GM12878 (cell line): ENCODE data around the gene ATP6V1A. TPM values are rescaled to one million over a fixed set of nuclear protein-coding genes. Genes with fewer than 3 reads are reported as not detected.
A peak's percentile ranks its signal among the peaks of the same experiment; 100 is the strongest.

Experiments used
- ATAC-seq: fragments of 200-7000 bp; cut with Tn5 transposase; 3 replicates; pipeline ENCODE4 v1.9.1; 2020; ENCODE audit warnings: mild to moderate bottlenecking, moderate library complexity
- BruUV-seq: library from RNA; stranded (reverse); fragments of 400-500 nt; replicated peaks from 2 replicates; lab custom pipeline; 2021; lab: Mats Ljungman, UMichigan
- CTCF ChIA-PET: fragments of 300-600 bp; sonication (Branson Sonifier 250); formaldehyde crosslinking; extraction: SDS; loops from one replicate; lab custom pipeline; 2021; ENCODE audit warnings: inconsistent platforms; lab: Yijun Ruan, JAX
- POLR2A ChIA-PET: fragments of 350-600 bp; formaldehyde crosslinking; extraction: SDS; loops from one replicate; lab custom pipeline; 2021; ENCODE audit warnings: inconsistent platforms; lab: Charles Lee
- RAD21 ChIA-PET: fragments of 300-600 bp; sonication (Branson Sonifier 250); formaldehyde crosslinking; loops from one replicate; lab custom pipeline; 2023; ENCODE audit warnings: antibody characterized with exemption; ENCODE audit not compliant: unreplicated experiment; lab: Charles Lee
- SMC1A ChIA-PET: fragments of 300-600 bp; sonication (Branson Sonifier 250); formaldehyde crosslinking; loops from one replicate; lab custom pipeline; 2023; ENCODE audit not compliant: unreplicated experiment, uncharacterized antibody; lab: Charles Lee
- DNase-seq: peaks from one replicate; pipeline ENCODE4 v3.0.0-alpha.2; 2011; ENCODE audit warnings: low read depth, low spot score
- FAIRE-seq: peaks from 3 replicates; lab custom pipeline; 2011; peaks lifted over from hg19 to GRCh38; lab: Jason Lieb, UNC
- H2AFZ ChIP-seq: 2 replicates; pipeline ENCODE4 v1.6.0; 2011; ENCODE audit warnings: low read depth, low read length, control low read depth; ENCODE audit not compliant: control insufficient read depth
- H3K27ac ChIP-seq: 2 replicates; pipeline ENCODE4 v1.5.1; 2011; ENCODE audit warnings: control low read depth; ENCODE audit not compliant: control insufficient read depth, insufficient read depth
- H3K27me3 ChIP-seq, 2 experiments: replicated peaks in 1 of 2; 2 replicates each; pipeline versions ENCODE4 v1.6.0 to v1.6.1; 2011; ENCODE audit warnings: low read length in 1 of 2; ENCODE audit not compliant: control insufficient read depth in 2 of 2, insufficient read depth in 2 of 2
- H3K36me3 ChIP-seq, 2 experiments: 2 replicates each; pipeline ENCODE4 v1.5.1; 2011; ENCODE audit warnings: low read length in 1 of 2; ENCODE audit not compliant: control insufficient read depth in 2 of 2, insufficient read depth in 2 of 2
- H3K4me1 ChIP-seq: 2 replicates; pipeline ENCODE4 v1.6.1; 2011; ENCODE audit warnings: mild to moderate bottlenecking, low read length, moderate library complexity, mixed read lengths; ENCODE audit not compliant: control insufficient read depth, insufficient read depth
- H3K4me2 ChIP-seq: 2 replicates; pipeline ENCODE4 v1.6.0; 2011; ENCODE audit warnings: control low read depth; ENCODE audit not compliant: control insufficient read depth, insufficient read depth
- H3K4me3 ChIP-seq: fragments of 200-600 bp; sonication (generic); 2 replicates; pipeline ENCODE4 v1.5.1; 2016
- H3K79me2 ChIP-seq: 2 replicates; pipeline ENCODE4 v1.6.0; 2011; ENCODE audit warnings: low read length; ENCODE audit not compliant: control insufficient read depth, insufficient read depth
- H3K9ac ChIP-seq: 2 replicates; pipeline ENCODE4 v1.8.0; 2011; ENCODE audit warnings: low read length, control low read depth, mixed read lengths; ENCODE audit not compliant: control insufficient read depth, insufficient read depth
- H3K9me3 ChIP-seq: replicated peaks from 3 replicates; pipeline ENCODE4 v1.5.1; 2011; ENCODE audit warnings: mild to moderate bottlenecking, low read length; ENCODE audit not compliant: control insufficient read depth, insufficient read depth
- H4K20me1 ChIP-seq: 2 replicates; pipeline ENCODE4 v1.6.0; 2011; ENCODE audit not compliant: control insufficient read depth, insufficient read depth
- LARP7 ChIP-seq: fragments of 450-650 bp; IDR thresholded peaks from 2 replicates; pipeline ENCODE4 v1.6.1; 2017; ENCODE audit warnings: mild to moderate bottlenecking
- MTA3 ChIP-seq: IDR thresholded peaks from 2 replicates; pipeline ENCODE4 v1.6.1; 2012; ENCODE audit warnings: low read length, inconsistent platforms, borderline replicate concordance
- NR2F1 ChIP-seq: fragments of 450-650 bp; conservative IDR thresholded peaks from 2 replicates; pipeline ENCODE4 v1.6.1; 2017; ENCODE audit warnings: mild to moderate bottlenecking
- POLR2AphosphoS2 ChIP-seq: IDR thresholded peaks from 2 replicates; pipeline ENCODE4 v1.6.1; 2011; ENCODE audit warnings: low read depth, mild to moderate bottlenecking, low read length, improper control_type of control experiment, moderate library complexity
- PRDM15 ChIP-seq: fragments of 450-650 bp; formaldehyde crosslinking; IDR thresholded peaks from 2 replicates; pipeline ENCODE4 v1.4.0; 2020; ENCODE audit warnings: mild to moderate bottlenecking, moderate library complexity
- SPI1 ChIP-seq: IDR thresholded peaks from 2 replicates; pipeline ENCODE4 v1.6.1; 2011; ENCODE audit warnings: low read depth, mild to moderate bottlenecking, low read length, moderate library complexity, borderline replicate concordance; ENCODE audit not compliant: insufficient read depth
- SREBF1 ChIP-seq: IDR thresholded peaks from 2 replicates; pipeline ENCODE4 v1.6.1; 2012; ENCODE audit warnings: mild to moderate bottlenecking, low read length
- WGBS: methylation state at CpG from one replicate; pipeline ENCODE4 v1.1.6; 2016; ENCODE audit warnings: low lambda C conversion rate; ENCODE audit not compliant: insufficient replicate concordance, insufficient coverage; ENCODE audit errors: missing lambda C conversion rate; 5-methylcytosine and 5-hydroxymethylcytosine counted together
- in situ Hi-C: fragments of 300-500 bp; cut with MboI; formaldehyde crosslinking; loops from 9 replicates; pipeline ENCODE4 v1.14.3; 2018; ENCODE audit warnings: mixed read lengths
- intact Hi-C: fragments of 100-400 bp; cut with micrococcal nuclease; formaldehyde crosslinking; loops from one replicate; pipeline ENCODE4 v1.14.2; 2022; ENCODE audit not compliant: unreplicated experiment
- polyA plus RNA-seq, 11 experiments: library from polyadenylated mRNA; depleted of rRNA in 4 of 11; unstranded in 6 of 11; stranded (reverse) in 5 of 11; fragments of >200 nt; fragmentation: Nextera tagmentation in 4 of 11; fragmentation: Illumina TruSeq in 1 of 11; extraction: Ambion mirVana in 4 of 11; extraction: Trizol in 1 of 11; gene quantifications; 1 replicate in 1 of 11; 2 replicates in 10 of 11; pipeline versions ENCODE4 v1.2.1 to v1.2.3, GENCODE V29; 2011 to 2016; ENCODE audit warnings: inconsistent platforms in 2 of 11, missing spikeins in 2 of 11, low read depth in 1 of 11
- total RNA-seq, 4 experiments: library from RNA; depleted of rRNA in 3 of 4; stranded (reverse); fragments of >200 nt in 3 of 4; fragmentation: Illumina TruSeq in 1 of 4; extraction: Trizol in 1 of 4; gene quantifications; 2 replicates each; pipeline versions ENCODE4 v1.2.1 to v1.2.3, GENCODE V29; 2013 to 2021

ATP6V1A gene
- total and polyA plus RNA-seq, 10 of the 15 experiments (the other 5 are each of a cell fraction or from before 2014, with no cell fraction given) = 22.4 to 65.8 (median 47.7) TPM

- TF ChIP-seq PRDM15 (CRISPR knock-in tag) (no peak), POLR2AphosphoS2 (no peak), MTA3 (no peak), SREBF1 (no peak), LARP7 (no peak)
Measured at GRCh38 chr3:113791381-113791780, 44.5 kb downstream of the ATP6V1A start (continued).

DNA sequence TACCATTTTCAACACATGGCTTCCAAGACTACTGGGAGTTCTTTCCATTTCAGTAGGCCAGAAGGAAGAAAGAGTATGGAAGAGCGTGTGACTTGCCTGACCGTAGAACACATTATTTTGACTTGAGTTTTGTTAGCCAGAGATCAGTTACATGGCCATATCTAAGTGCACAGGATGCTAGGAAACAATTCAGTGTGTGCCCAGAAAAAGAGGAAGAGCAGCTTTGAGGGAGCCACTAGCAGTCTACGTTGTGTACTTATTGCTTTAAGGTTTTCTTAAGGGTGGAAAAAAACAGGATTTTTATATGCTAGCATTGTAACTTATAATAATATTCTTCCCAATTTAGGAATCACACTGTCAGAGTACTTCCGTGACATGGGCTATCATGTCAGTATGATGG is 47.7 kb downstream of the ATP6V1A start:
- Histone ChIP-seq H3K9ac (no peak overlapping the region), H3K27me3 (no peaks in the 10 kb centered on the region), H3K4me2 (no peak overlapping the region), H2AFZ (no peak overlapping the region), H3K4me3 (no peak overlapping the region), H3K27ac (no peak overlapping the region), H4K20me1 (no peaks in the 10 kb centered on the region), H3K4me1 (no peaks in the 10 kb centered on the region), H3K36me3 (peaks cover 2 to 7% of the 10 kb centered on the region in 2 experiments; a peak in 3 of 4 replicates), H3K79me2 (no peaks in the 10 kb centered on the region)
- POLR2A ChIA-PET = no interaction called here
- FAIRE-seq = no peak
- no peak for ATAC-seq
- SMC1A ChIA-PET = interaction anchor here (1.0 to 1.5 kb wide), 3 partner anchors 11 to 58 kb away, joined by 3 to 5 read pairs (median 5); no protein-coding TSS in a partner anchor
- in situ Hi-C loops (no loop called here), intact Hi-C loops (no loop called here)
- no TSS peak for BruUV-seq
- peak; percentile 25; the same call in 1 of the 2 replicates for TF ChIP-seq SPI1
- no peak for TF ChIP-seq NR2F1
- TF ChIP-seq, all 136 proteins: peak for 1
- 95% methylated on average over 4 of the region's 4 CpGs for WGBS
- RAD21 ChIA-PET = no interaction called here
- no peak for DNase-seq
- CTCF ChIA-PET = interaction anchor here (1.1 kb wide), 2 partner anchors 35 to 50 kb away, joined by 3 read pairs; no protein-coding TSS in a partner anchor
- H3K9me3 ChIP-seq = no peaks in the 10 kb centered on the region
